Gastroesophageal sphincter (tissue), 3 donors: Measurements from ENCODE around the gene ARMC3.

Experiments used
- EP300 ChIP-seq: sonication (generic); formaldehyde crosslinking; IDR thresholded peaks from one replicate; pipeline ENCODE4 v1.6.1; 2017; ENCODE audit warnings: antibody characterized with exemption, mild to moderate bottlenecking
- POLR2A ChIP-seq, 2 donors: fragments of 450-650 bp; IDR thresholded peaks; one replicate each; pipeline ENCODE4 v1.6.1; 2017; ENCODE audit warnings: antibody characterized with exemption in 2 of 2, mild to moderate bottlenecking in 2 of 2, moderate library complexity in 1 of 2
- POLR2AphosphoS5 ChIP-seq: sonication (generic); formaldehyde crosslinking; IDR thresholded peaks from one replicate; pipeline ENCODE4 v1.6.1; 2017; ENCODE audit warnings: antibody characterized with exemption
- TF ChIP-seq, protein P1 (sequence below), 4 experiments: fragments of 200-600 bp in 2 of 4; fragments of 450-650 bp in 2 of 4; sonication (generic) in 1 of 4; IDR thresholded peaks; one replicate each; pipeline ENCODE4 v1.5.1; 2017 to 2019; ENCODE audit warnings: antibody characterized with exemption in 4 of 4, mild to moderate bottlenecking in 2 of 4, moderate library complexity in 2 of 4

DNA sequence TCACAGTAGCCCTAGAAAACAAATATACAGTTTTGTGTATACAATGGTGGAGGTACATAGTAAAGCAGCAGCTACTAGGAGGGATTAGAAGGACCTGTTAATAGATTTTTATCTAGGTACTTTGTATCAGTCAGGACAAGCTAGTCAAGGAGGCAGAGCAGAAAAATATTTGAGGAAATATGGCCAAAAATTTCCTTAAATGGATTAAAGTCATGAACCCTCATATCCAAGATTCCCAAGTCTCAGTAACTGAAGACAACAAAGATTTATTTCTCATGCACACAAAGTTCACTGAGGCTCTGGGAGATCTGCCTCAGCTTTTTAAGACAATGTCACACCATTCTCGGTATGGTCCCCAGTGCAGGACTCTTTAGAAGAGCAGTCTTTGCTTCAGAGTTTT is 28.1 kb upstream of the ARMC3 start:
- TF ChIP-seq, protein P1, sequence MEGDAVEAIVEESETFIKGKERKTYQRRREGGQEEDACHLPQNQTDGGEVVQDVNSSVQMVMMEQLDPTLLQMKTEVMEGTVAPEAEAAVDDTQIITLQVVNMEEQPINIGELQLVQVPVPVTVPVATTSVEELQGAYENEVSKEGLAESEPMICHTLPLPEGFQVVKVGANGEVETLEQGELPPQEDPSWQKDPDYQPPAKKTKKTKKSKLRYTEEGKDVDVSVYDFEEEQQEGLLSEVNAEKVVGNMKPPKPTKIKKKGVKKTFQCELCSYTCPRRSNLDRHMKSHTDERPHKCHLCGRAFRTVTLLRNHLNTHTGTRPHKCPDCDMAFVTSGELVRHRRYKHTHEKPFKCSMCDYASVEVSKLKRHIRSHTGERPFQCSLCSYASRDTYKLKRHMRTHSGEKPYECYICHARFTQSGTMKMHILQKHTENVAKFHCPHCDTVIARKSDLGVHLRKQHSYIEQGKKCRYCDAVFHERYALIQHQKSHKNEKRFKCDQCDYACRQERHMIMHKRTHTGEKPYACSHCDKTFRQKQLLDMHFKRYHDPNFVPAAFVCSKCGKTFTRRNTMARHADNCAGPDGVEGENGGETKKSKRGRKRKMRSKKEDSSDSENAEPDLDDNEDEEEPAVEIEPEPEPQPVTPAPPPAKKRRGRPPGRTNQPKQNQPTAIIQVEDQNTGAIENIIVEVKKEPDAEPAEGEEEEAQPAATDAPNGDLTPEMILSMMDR (IDR thresholded peaks at IDR 0.05), result no peak
- TF ChIP-seq POLR2A (IDR thresholded peaks at IDR 0.05) (no peak), POLR2AphosphoS5 (no peak), EP300 (no peak)
